ENCODE measurements around the gene NEDD4L.
"Not testable (repeated sequence)": the region's sequence is repeated elsewhere in the genome, so short reads cannot be mapped to it uniquely, and the experiment has no call there.

NEDD4L gene

GRCh38 chr18:58369616-58370015 lies 325.6 kb downstream of the NEDD4L start:
- no peak for DNase-seq (ENCODE audit: low read depth, low spot score)

DNA sequence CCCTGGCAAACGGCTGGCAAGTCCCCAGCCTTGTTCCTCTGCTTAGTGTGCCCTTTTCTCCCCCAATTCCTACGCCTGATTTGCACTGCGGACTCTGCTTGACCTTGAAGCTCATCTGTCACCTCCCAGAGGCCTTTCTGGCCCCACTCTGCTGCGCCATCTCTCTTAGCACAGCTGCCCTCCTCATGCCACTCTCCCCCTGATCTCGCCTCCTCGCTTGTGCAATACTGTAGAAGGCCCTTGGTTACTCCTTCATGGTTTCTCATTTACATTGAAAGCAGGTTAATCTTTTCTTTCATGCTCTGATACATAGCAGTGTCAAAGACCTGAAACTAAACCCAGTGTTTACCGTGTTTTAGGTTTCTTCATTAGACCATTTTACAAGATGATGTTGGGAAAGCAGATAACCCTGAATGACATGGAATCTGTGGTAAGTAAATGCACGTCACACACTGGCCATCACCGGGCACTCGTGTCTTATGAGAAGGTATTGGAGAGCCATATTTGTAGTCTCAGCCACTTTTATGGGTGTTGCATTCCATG lies 326.1 kb downstream of the NEDD4L start:
- DNase-seq (ENCODE audit: low read depth, low spot score) = no peak

DNA sequence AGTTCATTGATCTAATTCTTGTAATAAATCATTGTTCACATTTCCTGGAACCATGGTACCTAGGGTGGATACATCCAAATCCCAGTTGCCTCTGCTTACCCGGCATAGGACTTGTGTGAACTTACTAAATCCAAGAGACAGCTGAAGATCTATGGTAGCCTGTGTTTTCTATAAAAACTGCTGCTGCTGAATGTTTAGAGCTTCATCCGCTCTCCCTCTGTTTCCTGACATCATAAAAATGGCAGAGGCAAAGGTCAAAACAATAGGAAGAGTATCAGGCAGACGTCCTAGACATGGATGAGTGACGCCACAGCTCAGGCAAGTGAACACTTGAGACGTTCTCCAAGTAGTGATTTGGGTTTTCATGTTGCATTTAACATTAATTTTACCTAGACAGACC lies 326.6 kb downstream of the NEDD4L start:
- DNase-seq (ENCODE audit: low read depth, low spot score) = no peak

DNA sequence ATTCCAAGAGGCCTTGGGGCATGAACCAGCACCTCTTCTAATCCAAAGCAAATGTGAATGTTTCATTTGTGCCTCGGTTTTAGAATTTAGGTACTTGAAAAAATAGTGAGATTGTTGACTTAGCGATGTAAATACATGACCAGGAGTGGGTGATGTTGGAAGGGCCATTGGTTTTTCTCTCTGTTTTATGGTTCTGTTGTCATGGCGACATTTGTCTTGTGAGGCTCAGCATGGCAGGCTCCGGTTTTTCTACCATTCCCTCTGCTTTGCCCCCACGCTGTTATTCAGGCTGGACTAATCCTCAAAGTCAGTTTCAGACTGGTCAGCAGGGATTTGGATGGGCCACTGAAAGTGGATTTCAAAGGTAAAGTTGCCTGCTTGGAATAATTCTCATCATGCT lies 329.5 kb downstream of the NEDD4L start:
- no peak for DNase-seq (ENCODE audit: low read depth, low spot score)

DNA sequence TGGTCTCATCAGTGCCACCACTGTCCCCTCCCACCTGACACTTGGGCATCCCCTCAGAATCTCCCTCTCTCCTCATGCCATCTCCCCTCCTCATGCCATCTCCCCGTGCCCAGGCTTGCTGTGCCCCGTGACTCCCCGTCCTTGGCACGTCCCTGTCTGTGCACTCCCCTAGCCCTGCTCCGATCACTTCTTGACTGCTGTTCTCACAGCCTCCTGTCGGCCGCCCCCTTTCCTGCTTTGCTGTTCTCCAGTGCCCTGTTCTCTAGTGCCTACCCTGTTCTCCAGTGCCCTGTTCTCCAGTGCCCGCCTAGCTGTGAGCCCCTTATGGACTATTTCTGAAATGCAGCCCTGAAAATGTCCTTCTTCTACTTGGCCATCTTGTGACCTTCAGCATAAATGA lies 331.0 kb downstream of the NEDD4L start:
- DNase-seq (ENCODE audit: low read depth, low spot score) = no peak

DNA sequence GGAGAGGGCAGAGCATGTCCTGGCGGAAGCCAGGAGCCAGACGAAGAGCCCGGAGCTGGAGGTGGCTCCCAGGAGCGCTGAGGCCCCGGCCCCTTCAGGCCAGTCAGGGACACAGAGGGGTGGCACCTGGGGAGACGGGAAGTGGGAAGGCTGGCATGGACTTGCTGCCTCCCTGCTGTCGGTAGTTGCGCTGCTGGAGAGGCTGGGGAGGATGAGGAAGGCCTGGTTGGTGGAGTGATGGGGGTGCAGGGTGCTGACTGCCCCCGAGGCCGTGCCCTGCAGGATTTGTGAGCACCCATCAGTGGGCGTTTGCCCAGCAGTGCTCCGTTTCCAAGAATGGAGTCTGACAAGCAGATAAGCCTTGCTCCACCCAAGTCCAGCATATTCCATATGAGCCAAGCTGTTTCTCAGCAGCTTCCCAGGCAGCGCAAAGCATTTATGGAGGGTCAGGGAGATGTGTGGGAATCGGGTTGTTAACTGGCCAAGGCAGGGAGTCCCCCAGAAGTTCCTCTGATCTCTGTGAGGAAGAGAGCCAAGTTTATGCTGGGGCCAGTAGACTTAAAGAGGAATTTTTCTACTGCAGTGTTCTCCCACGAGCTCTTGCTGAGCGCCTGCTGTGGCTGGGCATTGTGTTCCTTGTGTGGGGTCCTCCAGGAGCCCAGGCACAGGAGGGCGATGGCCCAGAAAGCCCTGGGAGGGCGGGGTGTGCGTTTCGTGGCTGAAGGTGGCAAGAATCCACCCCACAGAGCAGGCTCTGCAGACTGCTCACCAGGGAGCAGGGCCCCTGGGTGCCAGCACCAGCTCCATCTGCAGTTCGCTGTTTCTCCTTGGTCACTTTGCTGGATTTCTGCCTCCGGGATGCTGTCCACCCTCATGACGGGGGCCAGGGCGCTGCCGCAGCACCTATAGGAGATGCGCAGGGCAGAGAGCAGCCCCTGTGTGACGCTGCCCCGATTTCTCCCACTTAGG lies 334.7 kb downstream of the NEDD4L start:
- no peak for DNase-seq (ENCODE audit: low read depth, low spot score)

DNA sequence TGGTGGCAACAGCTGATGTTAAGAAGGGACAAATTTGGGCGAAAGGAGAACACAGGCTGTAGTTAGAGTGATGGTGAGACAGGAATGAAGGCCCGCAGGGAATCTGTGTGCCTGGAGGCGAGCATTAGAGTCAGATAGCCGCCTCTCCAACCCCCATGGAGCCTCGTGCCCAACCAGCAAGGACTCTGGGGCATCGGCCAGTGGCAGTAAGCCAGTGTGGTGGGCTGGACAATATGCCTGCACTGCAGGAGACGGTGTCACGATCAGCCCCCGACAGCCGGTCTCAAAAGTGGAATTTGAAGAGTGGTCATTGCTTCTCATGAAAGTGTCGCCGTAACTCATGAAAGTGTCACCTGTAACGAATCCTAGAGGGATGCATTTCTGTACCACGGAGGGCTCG lies 335.4 kb downstream of the NEDD4L start:
- DNase-seq (ENCODE audit: low read depth, low spot score) = no peak

DNA sequence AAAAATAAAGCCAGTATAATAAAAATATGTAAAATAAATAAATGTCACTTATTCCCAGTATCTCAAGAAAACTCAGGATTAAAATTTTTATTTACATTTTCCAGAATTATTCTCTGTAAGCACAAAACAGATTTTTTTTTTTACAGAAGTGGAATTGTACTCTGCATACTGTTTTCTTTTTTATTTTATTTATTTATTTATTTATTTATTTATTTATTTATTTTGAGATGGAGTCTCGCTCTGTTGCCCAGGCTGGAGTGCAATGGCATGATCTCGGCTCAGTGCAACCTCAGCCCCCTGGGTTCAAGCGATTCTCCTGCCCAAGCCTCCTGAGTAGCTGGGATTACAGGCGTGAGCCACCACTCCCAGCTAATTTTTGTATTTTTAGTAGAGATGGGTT lies 336.1 kb downstream of the NEDD4L start:
- DNase-seq (ENCODE audit: low read depth, low spot score) = not testable (repeated sequence)

- no peak for DNase-seq (ENCODE audit: low read depth, low spot score)
Measured at GRCh38 chr18:58381676-58382411, 337.8 kb downstream of the NEDD4L start.

DNA sequence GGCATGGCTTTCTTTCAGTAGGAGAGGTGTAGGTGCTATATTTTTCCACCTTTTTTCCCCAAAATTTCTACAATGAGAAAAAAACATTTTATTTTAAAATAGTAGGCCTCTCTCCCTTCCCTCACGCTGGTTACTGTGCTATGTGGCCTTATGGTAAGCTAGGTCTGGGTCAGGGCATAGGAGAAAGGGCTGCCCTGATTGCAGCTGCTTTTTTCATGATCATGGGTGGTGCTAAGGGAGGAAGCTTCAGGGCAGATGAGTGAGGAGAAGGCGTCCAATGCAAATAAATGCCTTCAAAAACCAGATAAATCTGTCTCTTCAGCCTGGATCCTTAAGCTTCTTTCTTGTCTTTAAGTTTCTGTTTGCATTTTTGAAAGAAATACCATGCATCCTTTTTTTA lies 338.4 kb downstream of the NEDD4L start:
- no peak for DNase-seq (ENCODE audit: low read depth, low spot score)

DNA sequence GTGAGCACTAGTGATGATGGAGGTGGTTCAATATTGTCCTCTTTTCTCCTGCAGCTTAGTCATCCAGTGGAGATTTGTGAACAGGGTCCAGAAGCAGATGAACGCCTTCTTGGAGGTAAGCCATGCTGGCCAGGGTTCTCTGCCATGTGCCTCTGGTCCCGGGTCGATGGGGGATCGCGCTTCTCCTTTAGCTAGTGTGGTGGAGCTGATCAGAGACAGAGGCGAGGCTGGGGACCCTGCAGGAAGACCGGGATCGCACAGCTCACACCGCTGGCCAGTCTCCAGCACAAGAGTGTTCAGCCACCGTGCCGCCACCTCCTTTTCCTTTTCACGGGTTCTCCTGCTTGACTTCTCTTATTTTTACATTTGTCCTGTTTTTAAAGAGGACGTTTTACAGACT lies 341.4 kb downstream of the NEDD4L start:
- DNase-seq (ENCODE audit: low read depth, low spot score) = no peak

DNA sequence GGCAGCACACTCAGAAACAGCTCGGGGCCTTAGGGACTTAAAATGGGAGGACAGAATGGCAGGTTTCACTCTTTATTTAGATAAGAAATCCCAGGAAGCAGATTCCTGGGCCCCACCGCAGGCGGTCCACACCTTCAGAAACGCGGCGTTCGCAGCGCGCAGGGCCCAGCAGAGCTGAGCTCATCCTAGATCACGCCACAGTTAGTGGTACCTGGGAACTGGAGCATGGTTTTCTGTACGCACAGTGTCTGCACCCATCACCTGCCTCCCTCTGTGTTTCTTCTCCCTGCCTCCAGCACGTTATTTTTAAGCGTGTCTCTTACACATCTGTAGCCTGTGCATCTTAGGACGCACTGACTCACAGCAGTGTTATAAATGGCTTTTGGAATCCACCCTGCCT lies 342.8 kb downstream of the NEDD4L start:
- no peak for DNase-seq (ENCODE audit: low read depth, low spot score)

DNA sequence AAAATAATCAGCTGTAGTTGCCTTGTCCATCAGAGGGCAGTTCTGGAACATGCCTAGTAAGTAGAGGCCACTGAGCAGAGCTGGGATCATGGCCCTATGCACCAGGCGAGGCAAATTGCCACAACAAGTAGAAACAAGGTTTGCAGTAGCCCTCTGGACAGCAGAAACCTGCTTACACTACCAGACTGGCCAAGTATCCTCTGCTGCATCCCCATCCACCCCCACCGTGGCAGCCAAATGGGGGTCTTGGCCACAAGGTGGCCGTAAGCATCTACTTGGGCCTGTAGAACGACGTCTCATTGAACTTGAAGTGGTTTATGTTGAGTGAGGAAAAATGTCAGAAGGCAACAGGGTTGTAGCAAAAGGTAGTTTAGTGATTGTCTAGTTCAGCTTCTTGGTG lies 343.7 kb downstream of the NEDD4L start:
- no peak for DNase-seq (ENCODE audit: low read depth, low spot score)

DNA sequence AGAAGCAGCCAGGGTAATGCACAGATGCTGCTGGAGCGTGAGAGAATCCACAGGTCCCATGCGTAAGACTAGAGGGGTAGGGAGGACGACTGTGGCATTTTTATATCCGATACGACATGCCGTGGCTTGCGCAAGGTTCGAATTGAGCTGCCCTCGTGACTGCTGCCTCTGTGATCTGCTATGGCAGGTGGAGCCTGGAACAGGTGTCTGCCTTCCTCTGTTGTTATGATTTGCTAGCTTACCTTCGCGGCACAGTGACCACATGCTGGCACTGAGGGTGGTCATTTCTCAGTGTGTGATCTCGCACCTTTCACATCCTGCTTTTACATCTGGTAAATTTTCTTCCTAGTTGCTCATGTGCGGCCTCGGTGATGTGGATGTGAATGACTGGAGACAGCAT lies 344.7 kb downstream of the NEDD4L start:
- no peak for DNase-seq (ENCODE audit: low read depth, low spot score)

DNA sequence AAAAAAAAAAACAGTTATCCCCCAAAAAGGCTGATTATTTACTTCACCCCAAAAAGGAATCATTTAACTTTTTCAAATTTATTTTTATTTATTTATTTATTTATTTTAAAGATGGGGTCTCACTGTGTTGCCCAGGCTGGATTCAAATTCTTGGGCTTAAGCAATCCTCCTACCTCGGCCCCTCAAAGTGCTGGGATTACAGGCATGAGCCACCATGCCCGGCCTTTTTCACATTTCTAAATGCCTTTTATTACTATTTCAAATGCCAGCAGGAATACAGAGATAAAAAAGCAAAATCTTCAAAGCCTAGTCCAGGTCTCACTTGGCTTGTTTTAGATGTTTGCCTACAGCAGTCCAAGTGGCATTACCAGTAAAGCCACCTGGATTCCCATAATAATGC lies 345.7 kb downstream of the NEDD4L start:
- no peak for DNase-seq (ENCODE audit: low read depth, low spot score)

DNA sequence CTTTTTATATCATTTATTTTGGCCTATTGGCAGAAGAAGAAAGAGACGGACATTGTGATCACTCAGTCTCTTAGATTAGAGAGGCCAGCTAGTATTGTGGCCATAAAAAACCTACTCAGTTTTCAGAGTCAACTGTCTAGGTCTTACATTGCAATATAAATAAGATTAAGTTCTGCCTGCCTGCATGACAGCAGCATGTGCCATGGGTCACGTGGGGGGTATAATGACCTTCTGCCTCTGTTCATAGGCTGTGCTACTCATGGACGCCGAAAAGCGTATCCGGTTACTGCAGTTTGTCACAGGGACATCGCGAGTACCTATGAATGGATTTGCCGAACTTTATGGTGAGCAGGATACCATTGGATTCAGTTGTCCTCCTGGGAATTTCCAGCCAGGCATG lies 346.4 kb downstream of the NEDD4L start:
- no peak for DNase-seq (ENCODE audit: low read depth, low spot score)

DNA sequence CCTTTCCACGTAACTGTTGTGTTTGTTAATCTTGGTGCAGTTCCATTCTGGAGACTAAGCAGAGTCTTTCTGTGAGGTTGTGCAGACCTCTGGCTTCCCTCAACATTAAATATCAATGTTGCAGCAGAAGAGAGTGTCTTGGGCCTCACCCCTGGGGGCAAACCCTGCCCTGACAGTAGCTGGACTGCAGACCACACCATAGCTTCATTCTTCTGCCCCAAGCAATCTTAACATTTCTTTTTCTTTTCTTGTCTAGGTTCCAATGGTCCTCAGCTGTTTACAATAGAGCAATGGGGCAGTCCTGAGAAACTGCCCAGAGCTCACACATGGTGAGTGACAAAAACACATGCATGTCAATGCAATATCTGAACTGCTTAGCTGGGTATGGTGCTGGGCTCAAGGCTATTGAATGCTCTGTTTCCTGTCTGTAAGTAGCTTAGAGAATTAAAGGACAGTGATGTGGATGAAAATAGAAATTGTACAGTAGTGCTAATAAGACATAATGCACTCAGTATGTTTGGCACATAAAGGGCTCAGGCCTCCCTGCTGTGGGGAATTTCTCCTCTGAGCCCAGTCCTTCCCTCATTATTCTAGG lies 347.3 kb downstream of the NEDD4L start:
- no peak for DNase-seq (ENCODE audit: low read depth, low spot score)

DNA sequence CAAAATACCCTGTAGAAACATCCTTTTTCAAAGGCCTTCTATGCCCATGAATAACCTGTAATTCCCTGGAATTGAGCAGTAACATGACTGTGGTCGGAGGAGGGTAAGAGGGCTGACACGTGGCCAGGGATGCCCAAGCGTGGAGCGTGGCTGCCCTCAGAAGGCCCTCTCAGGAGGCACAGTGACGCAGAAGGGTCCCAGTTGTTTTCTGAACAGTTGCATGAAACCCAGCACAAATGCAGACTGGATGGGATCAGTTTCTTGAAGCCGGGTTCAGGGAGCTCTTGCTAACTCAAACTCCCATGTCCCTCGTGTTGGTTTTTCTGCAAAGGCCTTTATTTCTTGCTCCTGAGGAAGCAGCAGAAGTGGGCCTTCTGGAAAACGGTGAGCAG lies 347.9 kb downstream of the NEDD4L start:
- no peak for DNase-seq (ENCODE audit: low read depth, low spot score)

DNA sequence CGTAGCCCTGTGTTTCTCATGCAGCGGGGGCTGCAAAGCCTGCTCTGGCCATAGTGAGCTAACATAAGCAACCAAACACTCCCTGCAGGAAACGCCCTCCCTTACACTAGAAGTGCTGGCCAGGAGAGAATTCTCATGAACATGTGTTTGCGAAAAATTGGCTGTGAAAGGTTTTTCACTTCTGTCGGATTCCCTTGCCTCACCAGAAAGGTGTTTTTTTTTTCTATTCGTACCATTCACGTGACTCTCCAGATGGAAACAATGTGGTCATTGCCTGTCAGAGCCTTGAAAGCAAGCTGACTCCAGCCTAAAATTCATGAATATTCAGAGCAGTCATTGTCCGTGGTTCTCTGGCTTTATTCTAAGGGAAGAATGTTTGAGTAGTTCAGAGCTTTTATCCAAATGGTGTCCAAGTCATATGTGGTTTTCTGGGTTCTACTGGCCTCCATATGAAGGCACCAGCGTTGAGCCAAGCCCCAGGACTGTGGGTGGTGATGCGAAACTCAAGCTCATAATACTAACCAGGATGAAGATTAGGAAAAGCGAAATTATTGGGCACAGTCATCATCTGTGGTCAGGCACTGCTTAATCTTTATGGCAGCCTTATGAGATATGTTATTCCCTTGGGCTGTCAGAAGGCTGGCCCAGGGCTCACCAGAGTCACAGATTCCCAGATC lies 348.4 kb downstream of the NEDD4L start:
- DNase-seq (ENCODE audit: low read depth, low spot score) = no peak

DNA sequence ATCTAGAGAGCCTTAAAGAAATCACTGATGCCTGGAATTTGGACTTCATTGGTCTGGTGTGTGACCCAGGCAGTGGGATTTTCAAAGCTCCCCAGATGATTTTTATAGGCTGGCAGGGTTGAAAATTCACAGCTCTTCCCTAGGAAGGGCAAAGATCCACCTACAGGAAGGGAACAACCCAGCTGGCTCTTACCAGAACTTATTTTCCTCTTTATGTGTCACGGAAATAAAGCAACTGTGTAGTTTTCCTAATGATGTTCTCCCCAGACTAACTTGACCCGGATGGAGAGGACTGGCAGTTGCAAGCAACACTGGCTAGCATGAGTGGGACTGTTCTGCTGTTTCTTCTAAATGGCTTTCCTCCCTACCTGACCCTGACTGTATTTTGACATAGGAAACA lies 349.3 kb downstream of the NEDD4L start:
- DNase-seq (ENCODE audit: low read depth, low spot score) = no peak

DNA sequence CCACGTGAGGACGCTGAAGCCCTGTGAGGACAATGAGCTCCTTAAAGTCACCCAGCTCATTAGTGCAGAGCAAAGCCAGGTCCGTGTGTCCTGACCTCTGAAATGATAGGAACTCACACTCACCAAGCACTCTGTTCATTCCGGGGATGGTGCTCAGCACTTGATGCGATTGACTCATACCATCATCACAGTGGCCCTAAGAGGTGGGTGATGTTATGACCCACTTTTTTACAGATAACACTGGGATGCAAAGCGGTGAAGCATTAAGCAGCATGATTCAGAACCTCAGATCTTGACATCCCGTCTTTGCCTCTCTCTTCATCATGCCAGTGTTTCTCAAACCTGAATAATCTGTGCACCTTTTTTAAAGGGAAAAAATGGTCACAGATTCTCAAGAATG lies 350.0 kb downstream of the NEDD4L start:
- no peak for DNase-seq (ENCODE audit: low read depth, low spot score)

Data from activated CD4-positive, CD25-positive, alpha-beta regulatory T cell treated with anti-CD3 and anti-CD28 coated beads, Interleukin-2, amount 50 U/mL, for 16 hours (primary cell).